GM19238 (cell line): Measurements from ENCODE around the gene FGFR2.

Source experiments
- DNase-seq: peaks from one replicate; pipeline ENCODE4 v3.0.0; 2011; ENCODE audit warnings: low spot score; ENCODE audit not compliant: insufficient read length

FGFR2 gene

GRCh38 chr10:121590772-121591171 is 7.5 kb downstream of the FGFR2 start:
- DNase-seq: no peak

GRCh38 chr10:121589553-121589952 is 8.7 kb downstream of the FGFR2 start:
- no peak for DNase-seq

- no peak for DNase-seq
Measured at GRCh38 chr10:121583857-121584256, 14.4 kb downstream of the FGFR2 start.

- DNase-seq: no peak
Measured at GRCh38 chr10:121583258-121583657, 15.0 kb downstream of the FGFR2 start.

- no peak for DNase-seq
Measured at GRCh38 chr10:121580276-121581116, 17.7 kb downstream of the FGFR2 start.

GRCh38 chr10:121579656-121580055 is 18.6 kb downstream of the FGFR2 start:
- DNase-seq: no peak

- DNase-seq: no peak
Measured at GRCh38 chr10:121578965-121579364, 19.3 kb downstream of the FGFR2 start.

- no peak for DNase-seq
Measured at GRCh38 chr10:121578298-121578697, 19.9 kb downstream of the FGFR2 start.

- no peak for DNase-seq
Measured at GRCh38 chr10:121577568-121577967, 20.7 kb downstream of the FGFR2 start.

- DNase-seq: no peak
Measured at GRCh38 chr10:121576139-121576538, 22.1 kb downstream of the FGFR2 start.

GRCh38 chr10:121574519-121575166 is 23.6 kb downstream of the FGFR2 start:
- DNase-seq: no peak

GRCh38 chr10:121573538-121573941 is 24.7 kb downstream of the FGFR2 start:
- no peak for DNase-seq

GRCh38 chr10:121572859-121573537 is 25.2 kb downstream of the FGFR2 start:
- DNase-seq: no peak

- DNase-seq: no peak
Measured at GRCh38 chr10:121570315-121570714, 27.9 kb downstream of the FGFR2 start.

- no peak for DNase-seq
Measured at GRCh38 chr10:121568275-121568674, 30.0 kb downstream of the FGFR2 start.

- DNase-seq: no peak
Measured at GRCh38 chr10:121567569-121567968, 30.7 kb downstream of the FGFR2 start.

- no peak for DNase-seq
Measured at GRCh38 chr10:121566755-121567154, 31.5 kb downstream of the FGFR2 start.

GRCh38 chr10:121559326-121560026 is 38.8 kb downstream of the FGFR2 start:
- DNase-seq: no peak

- no peak for DNase-seq
Measured at GRCh38 chr10:121558238-121558637, 40.0 kb downstream of the FGFR2 start.

- no peak for DNase-seq
Measured at GRCh38 chr10:121556918-121557573, 41.2 kb downstream of the FGFR2 start.

GRCh38 chr10:121556455-121556854 is 41.8 kb downstream of the FGFR2 start:
- DNase-seq: no peak
